KMS-11 (cell line): ENCODE results near the gene EFEMP1.

Experiments used
- H2AFZ ChIP-seq: fragments of 200-600 bp; sonication (generic); 2 replicates; pipeline ENCODE4 v1.6.1; 2016; ENCODE audit warnings: antibody characterized with exemption, mixed run types, low read depth
- H3K27ac ChIP-seq: fragments of 200-600 bp; sonication (generic); 2 replicates; pipeline ENCODE4 v1.6.1; 2016; ENCODE audit warnings: mild to moderate bottlenecking, mixed run types
- H3K27me3 ChIP-seq: fragments of 200-600 bp; sonication (generic); 2 replicates; pipeline ENCODE4 v1.6.1; 2017; ENCODE audit warnings: mild to moderate bottlenecking, low read depth, mixed run types, moderate library complexity; ENCODE audit not compliant: insufficient read depth
- H3K36me3 ChIP-seq: fragments of 200-600 bp; sonication (generic); 2 replicates; pipeline ENCODE4 v1.6.1; 2017; ENCODE audit warnings: mild to moderate bottlenecking, mixed run types; ENCODE audit not compliant: insufficient read depth
- H3K4me1 ChIP-seq: fragments of 200-600 bp; sonication (generic); 2 replicates; pipeline ENCODE4 v1.6.1; 2016; ENCODE audit warnings: mild to moderate bottlenecking, low read depth, mixed run types; ENCODE audit not compliant: poor library complexity, severe bottlenecking
- H3K4me2 ChIP-seq: fragments of 200-600 bp; sonication (generic); 2 replicates; pipeline ENCODE4 v1.7.0; 2016; ENCODE audit warnings: mild to moderate bottlenecking, mixed run types
- H3K4me3 ChIP-seq: fragments of 200-600 bp; sonication (generic); IDR thresholded peaks from 2 replicates; pipeline ENCODE4 v1.6.1; 2017; ENCODE audit warnings: low read depth, low read length, mixed read lengths; ENCODE audit not compliant: insufficient read depth
- H3K79me2 ChIP-seq: fragments of 200-600 bp; sonication (generic); 2 replicates; pipeline ENCODE4 v1.6.1; 2016; ENCODE audit warnings: low read depth, mixed run types; ENCODE audit not compliant: insufficient read depth
- H3K9ac ChIP-seq: fragments of 200-600 bp; sonication (generic); 2 replicates; pipeline ENCODE4 v1.6.1; 2016; ENCODE audit warnings: mild to moderate bottlenecking, mixed run types
- H4K20me1 ChIP-seq: fragments of 200-600 bp; sonication (generic); 2 replicates; pipeline ENCODE4 v1.6.1; 2016; ENCODE audit warnings: mild to moderate bottlenecking, mixed run types; ENCODE audit not compliant: insufficient read depth
- TF ChIP-seq, protein P1 (sequence below): fragments of 200-600 bp; sonication (generic); conservative IDR thresholded peaks from 2 replicates; pipeline ENCODE4 v1.6.1; 2017; ENCODE audit warnings: low read depth, mild to moderate bottlenecking, antibody characterized with exemption, low read length, moderate library complexity, mixed read lengths

The EFEMP1 gene

DNA sequence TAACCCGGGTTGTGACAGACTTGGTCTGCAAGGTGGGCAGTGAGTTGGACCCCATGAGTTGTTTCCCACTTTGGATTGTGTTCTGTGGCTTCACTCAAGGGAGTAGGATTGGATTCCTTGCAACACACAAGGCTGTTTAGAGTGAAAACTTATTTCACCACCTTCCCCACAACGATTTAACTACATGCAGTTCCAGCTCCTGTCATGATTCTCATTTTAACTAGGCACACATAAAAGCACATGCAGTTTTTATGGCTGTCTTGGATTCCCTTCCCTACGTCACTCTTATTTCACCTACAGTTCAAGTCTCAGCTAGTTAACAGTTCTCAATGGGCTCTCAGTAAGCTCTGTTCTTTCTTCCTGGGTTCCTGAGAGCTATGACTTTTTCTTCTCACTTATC lies 15.9 kb downstream of the EFEMP1 start:
- no peaks in the 10 kb centered on the region for H3K79me2 ChIP-seq
- H3K36me3 ChIP-seq = no peaks in the 10 kb centered on the region
- no peaks in the 10 kb centered on the region for H3K4me1 ChIP-seq
- H3K4me3 ChIP-seq = no peak overlapping the region
- no peak overlapping the region for H3K4me2 ChIP-seq
- H3K9ac ChIP-seq = no peak overlapping the region
- TF ChIP-seq, protein P1, sequence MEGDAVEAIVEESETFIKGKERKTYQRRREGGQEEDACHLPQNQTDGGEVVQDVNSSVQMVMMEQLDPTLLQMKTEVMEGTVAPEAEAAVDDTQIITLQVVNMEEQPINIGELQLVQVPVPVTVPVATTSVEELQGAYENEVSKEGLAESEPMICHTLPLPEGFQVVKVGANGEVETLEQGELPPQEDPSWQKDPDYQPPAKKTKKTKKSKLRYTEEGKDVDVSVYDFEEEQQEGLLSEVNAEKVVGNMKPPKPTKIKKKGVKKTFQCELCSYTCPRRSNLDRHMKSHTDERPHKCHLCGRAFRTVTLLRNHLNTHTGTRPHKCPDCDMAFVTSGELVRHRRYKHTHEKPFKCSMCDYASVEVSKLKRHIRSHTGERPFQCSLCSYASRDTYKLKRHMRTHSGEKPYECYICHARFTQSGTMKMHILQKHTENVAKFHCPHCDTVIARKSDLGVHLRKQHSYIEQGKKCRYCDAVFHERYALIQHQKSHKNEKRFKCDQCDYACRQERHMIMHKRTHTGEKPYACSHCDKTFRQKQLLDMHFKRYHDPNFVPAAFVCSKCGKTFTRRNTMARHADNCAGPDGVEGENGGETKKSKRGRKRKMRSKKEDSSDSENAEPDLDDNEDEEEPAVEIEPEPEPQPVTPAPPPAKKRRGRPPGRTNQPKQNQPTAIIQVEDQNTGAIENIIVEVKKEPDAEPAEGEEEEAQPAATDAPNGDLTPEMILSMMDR = no peak
- no peaks in the 10 kb centered on the region for H3K27me3 ChIP-seq
- H4K20me1 ChIP-seq = no peaks in the 10 kb centered on the region
- no peak overlapping the region for H2AFZ ChIP-seq
- H3K27ac ChIP-seq = no peak overlapping the region

DNA sequence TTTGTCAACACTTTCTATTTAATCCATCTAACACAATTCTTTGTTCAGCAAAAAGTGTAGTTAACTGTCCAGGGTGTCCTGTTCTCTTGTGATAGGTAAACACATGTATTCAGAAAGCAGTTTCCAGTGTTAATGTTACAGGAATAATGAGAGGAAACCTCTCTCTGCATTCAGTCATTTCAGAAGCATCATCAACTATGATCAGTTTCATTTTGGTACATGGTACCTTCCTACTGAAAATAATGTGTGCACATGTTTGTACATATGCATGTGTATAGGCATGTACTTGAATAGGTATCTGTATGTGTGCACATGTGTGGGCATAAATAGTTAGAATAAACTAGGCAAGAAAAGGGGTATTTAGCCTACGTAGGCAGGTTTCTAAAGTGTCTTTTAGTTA lies 16.6 kb downstream of the EFEMP1 start:
- TF ChIP-seq, protein P1 = no peak
- Histone ChIP-seq H3K36me3 (no peaks in the 10 kb centered on the region), H3K4me3 (no peak overlapping the region), H2AFZ (no peak overlapping the region), H3K4me2 (no peak overlapping the region), H3K9ac (no peak overlapping the region), H4K20me1 (no peaks in the 10 kb centered on the region), H3K79me2 (no peaks in the 10 kb centered on the region), H3K4me1 (no peaks in the 10 kb centered on the region), H3K27me3 (no peaks in the 10 kb centered on the region), H3K27ac (no peak overlapping the region)

GRCh38 chr2:55903727-55904126 lies 19.9 kb downstream of the EFEMP1 start:
- Histone ChIP-seq H3K4me1 (no peaks in the 10 kb centered on the region), H3K79me2 (no peaks in the 10 kb centered on the region), H4K20me1 (no peaks in the 10 kb centered on the region), H3K9ac (no peak overlapping the region), H3K4me3 (no peak overlapping the region), H3K27ac (no peak overlapping the region), H3K27me3 (no peaks in the 10 kb centered on the region), H2AFZ (no peak overlapping the region), H3K36me3 (no peaks in the 10 kb centered on the region), H3K4me2 (no peak overlapping the region)
- TF ChIP-seq, protein P1 = no peak

DNA sequence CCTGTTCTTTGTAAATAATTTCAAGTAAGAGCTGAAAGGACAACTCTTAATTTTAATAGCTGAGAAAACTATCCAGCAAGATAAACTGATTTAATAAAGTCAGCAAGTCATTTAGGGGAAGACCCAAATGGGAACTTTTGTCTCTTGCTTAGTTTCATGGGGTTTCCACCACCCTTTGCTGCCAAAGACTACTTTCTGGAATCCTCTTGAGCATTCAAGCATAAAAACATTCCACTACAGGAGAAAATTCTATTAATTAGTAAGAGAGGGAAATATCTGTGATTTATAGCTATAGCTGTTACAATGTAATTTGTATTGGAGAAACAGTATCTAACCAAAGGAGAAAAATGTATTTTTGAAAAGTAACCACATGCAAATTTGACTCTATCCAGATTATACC lies 20.6 kb downstream of the EFEMP1 start:
- no peaks in the 10 kb centered on the region for H3K36me3 ChIP-seq
- no peaks in the 10 kb centered on the region for H4K20me1 ChIP-seq
- no peaks in the 10 kb centered on the region for H3K27me3 ChIP-seq
- H3K4me1 ChIP-seq = no peaks in the 10 kb centered on the region
- no peak overlapping the region for H3K4me2 ChIP-seq
- TF ChIP-seq, protein P1 = no peak
- no peak overlapping the region for H2AFZ ChIP-seq
- no peak overlapping the region for H3K27ac ChIP-seq
- H3K79me2 ChIP-seq = no peaks in the 10 kb centered on the region
- H3K4me3 ChIP-seq = no peak overlapping the region
- H3K9ac ChIP-seq = no peak overlapping the region
